DMS153 treated with DMSO at 0.1 percent for 48 hours (cell line): Measurements from ENCODE around the gene TMEM42.
"Not testable (repeated sequence)": the region's sequence is repeated elsewhere in the genome, so short reads cannot be mapped to it uniquely, and the experiment has no call there.

Experiments
- DNase-seq: peaks from one replicate; lab custom pipeline; 2025; ENCODE audit not compliant: unreplicated experiment; lab: John Stamatoyannopoulos, UW

The TMEM42 gene

GRCh38 chr3:44861412-44862225 is at the start of gene TMEM42:
Gene TMEM42 (plus strand): TSS chr3:44861912. CDS start chr3:44861925, 13 bp downstream.
- DNase-seq, result peak; percentile 64

GRCh38 chr3:44814751-44815150 is 47.0 kb upstream of the TMEM42 start:
- no peak for DNase-seq

- DNase-seq, result not testable (repeated sequence)
Measured at GRCh38 chr3:44816334-44816733, 45.4 kb upstream of the TMEM42 start.

GRCh38 chr3:44821206-44821605 is 40.5 kb upstream of the TMEM42 start:
- not testable (repeated sequence) for DNase-seq

GRCh38 chr3:44825264-44825925 is 36.3 kb upstream of the TMEM42 start:
- DNase-seq, result no peak

- DNase-seq, result no peak
Measured at GRCh38 chr3:44827196-44827595, 34.5 kb upstream of the TMEM42 start.

GRCh38 chr3:44831232-44831631 is 30.5 kb upstream of the TMEM42 start:
- no peak for DNase-seq

GRCh38 chr3:44832032-44832431 is 29.7 kb upstream of the TMEM42 start:
- no peak for DNase-seq

GRCh38 chr3:44832965-44833364 is 28.7 kb upstream of the TMEM42 start:
- DNase-seq, result no peak

GRCh38 chr3:44833394-44833793 is 28.3 kb upstream of the TMEM42 start:
- DNase-seq, result no peak

GRCh38 chr3:44835684-44836083 is 26.0 kb upstream of the TMEM42 start:
- DNase-seq, result no peak

- DNase-seq, result no peak
Measured at GRCh38 chr3:44842376-44842775, 19.3 kb upstream of the TMEM42 start.

- no peak for DNase-seq
Measured at GRCh38 chr3:44845528-44846520, 15.9 kb upstream of the TMEM42 start.

GRCh38 chr3:44848634-44849033 is 13.1 kb upstream of the TMEM42 start:
- no peak for DNase-seq

- DNase-seq, result not testable (repeated sequence)
Measured at GRCh38 chr3:44856663-44857062, 5.0 kb upstream of the TMEM42 start.

- DNase-seq, result no peak
Measured at GRCh38 chr3:44860117-44860516, 1.6 kb upstream of the TMEM42 start.

GRCh38 chr3:44862226-44862637 is 520 bp downstream of the TMEM42 start:
- no peak for DNase-seq

- peak; percentile 21 for DNase-seq
Measured at GRCh38 chr3:44865272-44866035, 3.7 kb downstream of the TMEM42 start.

GRCh38 chr3:44867421-44868111 is 5.9 kb downstream of the TMEM42 start:
- no peak for DNase-seq
